Breast epithelium (tissue), 3 donors: ENCODE results near the gene NTSR2.

Source experiments
- POLR2A ChIP-seq: fragments of 450-650 bp; IDR thresholded peaks from one replicate; pipeline ENCODE4 v1.6.1; 2016; ENCODE audit warnings: antibody characterized with exemption, mild to moderate bottlenecking, moderate library complexity
- TF ChIP-seq, protein P1 (sequence below), 3 donors: fragments of 450-650 bp; IDR thresholded peaks; one replicate each; pipeline ENCODE4 v1.5.1; 2016 to 2017; ENCODE audit warnings: antibody characterized with exemption in 3 of 3, mild to moderate bottlenecking in 3 of 3, moderate library complexity in 3 of 3

DNA sequence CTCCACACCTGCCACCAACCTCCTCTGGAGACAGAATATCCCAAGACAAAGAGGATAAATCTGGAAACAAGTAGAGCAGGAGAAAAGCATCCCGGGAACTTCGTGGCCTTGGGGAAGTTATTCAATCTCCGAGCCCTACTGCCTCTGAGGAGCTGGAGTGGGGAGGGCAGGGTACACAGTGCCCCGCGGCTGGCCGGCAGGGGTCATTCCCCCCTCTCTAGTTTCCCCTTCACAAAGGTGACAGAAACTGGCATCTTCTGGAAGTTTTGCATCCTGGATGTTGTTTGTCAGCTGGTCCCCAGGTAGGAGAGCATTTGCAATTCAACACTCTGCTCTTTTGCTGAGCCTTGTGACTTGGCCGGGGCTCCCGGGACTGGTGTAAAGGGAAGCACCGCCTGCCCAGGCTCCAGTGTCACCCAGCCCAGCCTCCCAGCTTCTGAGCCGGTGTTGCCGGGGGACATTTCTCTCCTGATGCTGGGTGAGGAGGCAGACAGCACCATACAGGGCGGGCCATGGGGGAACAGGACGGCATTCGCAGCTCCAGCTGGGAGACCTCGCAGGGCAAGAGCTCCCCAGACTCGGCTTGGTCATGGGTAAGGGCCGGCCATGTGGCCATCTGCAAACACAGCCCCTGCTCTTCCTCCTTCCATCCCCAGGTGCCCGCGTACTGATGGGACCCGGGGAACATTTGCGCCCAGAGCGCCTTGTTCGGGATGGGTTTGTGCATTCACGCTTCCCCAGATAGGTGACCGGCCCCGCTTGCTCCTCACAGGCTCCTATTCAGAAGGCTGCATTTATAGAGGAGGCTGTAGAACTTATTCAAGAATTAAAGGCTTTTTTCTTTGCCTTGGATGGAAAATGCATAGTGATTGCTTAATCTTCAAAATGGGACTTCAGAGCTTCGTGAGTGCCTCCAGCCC lies 7.4 kb upstream of the NTSR2 start:
- no peak for TF ChIP-seq POLR2A
- TF ChIP-seq, protein P1, sequence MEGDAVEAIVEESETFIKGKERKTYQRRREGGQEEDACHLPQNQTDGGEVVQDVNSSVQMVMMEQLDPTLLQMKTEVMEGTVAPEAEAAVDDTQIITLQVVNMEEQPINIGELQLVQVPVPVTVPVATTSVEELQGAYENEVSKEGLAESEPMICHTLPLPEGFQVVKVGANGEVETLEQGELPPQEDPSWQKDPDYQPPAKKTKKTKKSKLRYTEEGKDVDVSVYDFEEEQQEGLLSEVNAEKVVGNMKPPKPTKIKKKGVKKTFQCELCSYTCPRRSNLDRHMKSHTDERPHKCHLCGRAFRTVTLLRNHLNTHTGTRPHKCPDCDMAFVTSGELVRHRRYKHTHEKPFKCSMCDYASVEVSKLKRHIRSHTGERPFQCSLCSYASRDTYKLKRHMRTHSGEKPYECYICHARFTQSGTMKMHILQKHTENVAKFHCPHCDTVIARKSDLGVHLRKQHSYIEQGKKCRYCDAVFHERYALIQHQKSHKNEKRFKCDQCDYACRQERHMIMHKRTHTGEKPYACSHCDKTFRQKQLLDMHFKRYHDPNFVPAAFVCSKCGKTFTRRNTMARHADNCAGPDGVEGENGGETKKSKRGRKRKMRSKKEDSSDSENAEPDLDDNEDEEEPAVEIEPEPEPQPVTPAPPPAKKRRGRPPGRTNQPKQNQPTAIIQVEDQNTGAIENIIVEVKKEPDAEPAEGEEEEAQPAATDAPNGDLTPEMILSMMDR (IDR thresholded peaks at IDR 0.05) = no peak
